IMR-90 (cell line): Measurements from ENCODE around the gene POLR2M. TPM values are rescaled to one million over a fixed set of nuclear protein-coding genes. Genes with fewer than 3 reads are reported as not detected.

ENCODE experiments used
- ATAC-seq: fragments of 200-7000 bp; cut with Tn5 transposase; 2 replicates; pipeline ENCODE4 v1.9.1; 2020; ENCODE audit warnings: low read depth, mild to moderate bottlenecking, moderate library complexity
- BruUV-seq: library from RNA; stranded (reverse); fragments of 400-500 nt; replicated peaks from 2 replicates; lab custom pipeline; 2021; lab: Mats Ljungman, UMichigan
- CTCF ChIA-PET: fragments of 300-600 bp; formaldehyde crosslinking; extraction: SDS; loops from one replicate; lab custom pipeline; 2021; ENCODE audit warnings: antibody characterized with exemption; lab: Yijun Ruan, JAX
- POLR2A ChIA-PET: fragments of 300-600 bp; sonication (Branson Sonifier 250); formaldehyde crosslinking; loops from one replicate; lab custom pipeline; 2022; ENCODE audit warnings: antibody characterized with exemption; ENCODE audit not compliant: unreplicated experiment; lab: Charles Lee
- DNase-seq: peaks from one replicate; pipeline ENCODE4 v3.0.0; 2013
- H2AFZ ChIP-seq: replicated peaks from 2 replicates; pipeline ENCODE3; 2013; ENCODE audit warnings: low read length, mild to moderate bottlenecking; ENCODE audit not compliant: poor library complexity
- H2AK5ac ChIP-seq: 2 replicates; pipeline ENCODE4 v1.6.1; 2013; ENCODE audit warnings: low read depth, low read length, inconsistent platforms
- H2AK9ac ChIP-seq: replicated peaks from 2 replicates; pipeline ENCODE3; 2013; ENCODE audit warnings: mild to moderate bottlenecking, low read depth, low read length, moderate library complexity; ENCODE audit not compliant: poor library complexity
- H2BK120ac ChIP-seq: 2 replicates; pipeline ENCODE4 v1.6.1; 2013; ENCODE audit warnings: low read depth, low read length, inconsistent platforms
- H2BK15ac ChIP-seq: 3 replicates; pipeline ENCODE4 v1.6.1; 2013; ENCODE audit warnings: low read depth, low read length, inconsistent platforms
- H2BK20ac ChIP-seq: 2 replicates; pipeline ENCODE4 v1.6.1; 2013; ENCODE audit warnings: low read depth, mild to moderate bottlenecking, inconsistent platforms, low read length, moderate library complexity
- H2BK5ac ChIP-seq: 2 replicates; pipeline ENCODE4 v1.6.1; 2013; ENCODE audit warnings: mild to moderate bottlenecking, low read depth, low read length, inconsistent platforms; ENCODE audit not compliant: poor library complexity, severe bottlenecking
- H3K14ac ChIP-seq: replicated peaks from 2 replicates; pipeline ENCODE4 v1.6.1; 2013; ENCODE audit warnings: low read depth, low read length, inconsistent platforms
- H3K18ac ChIP-seq: 2 replicates; pipeline ENCODE4 v1.6.1; 2013; ENCODE audit warnings: low read depth, low read length, control low read depth
- H3K23ac ChIP-seq: 2 replicates; pipeline ENCODE4 v1.6.1; 2013; ENCODE audit warnings: low read depth, low read length, inconsistent platforms
- H3K27ac ChIP-seq: 2 replicates; pipeline ENCODE4 v1.5.1; 2013; ENCODE audit warnings: mild to moderate bottlenecking, control low read depth, low read length; ENCODE audit not compliant: insufficient read depth
- H3K27me3 ChIP-seq: 2 replicates; pipeline ENCODE4 v1.6.1; 2013; ENCODE audit warnings: low read length; ENCODE audit not compliant: control insufficient read depth, insufficient read depth
- H3K36me3 ChIP-seq: 2 replicates; pipeline ENCODE4 v1.6.1; 2013; ENCODE audit warnings: low read length, mixed read lengths; ENCODE audit not compliant: control insufficient read depth, insufficient read depth
- H3K4ac ChIP-seq: 2 replicates; pipeline ENCODE4 v1.6.1; 2013; ENCODE audit warnings: low read depth, low read length, inconsistent platforms
- H3K4me1 ChIP-seq: 2 replicates; pipeline ENCODE4 v1.6.1; 2013; ENCODE audit warnings: low read length, mixed read lengths; ENCODE audit not compliant: control insufficient read depth, insufficient read depth
- H3K4me2 ChIP-seq: 2 replicates; pipeline ENCODE4 v1.6.1; 2013; ENCODE audit warnings: low read depth, mild to moderate bottlenecking, control low read depth, low read length, moderate library complexity
- H3K4me3 ChIP-seq: 2 replicates; pipeline ENCODE4 v1.5.1; 2013; ENCODE audit warnings: low read depth, mild to moderate bottlenecking, control low read depth, low read length, moderate library complexity; ENCODE audit not compliant: insufficient read depth
- H3K56ac ChIP-seq: 2 replicates; pipeline ENCODE4 v1.6.1; 2013; ENCODE audit warnings: low read length, inconsistent platforms; ENCODE audit not compliant: insufficient read depth; ENCODE audit errors: extremely low read depth
- H3K79me1 ChIP-seq, 2 experiments: 2 replicates each; pipeline ENCODE4 v1.6.1; 2013; ENCODE audit warnings: low read length in 2 of 2, inconsistent platforms in 1 of 2, low read depth in 1 of 2
- H3K9ac ChIP-seq: 2 replicates; pipeline ENCODE4 v1.6.1; 2013; ENCODE audit warnings: low read depth, low read length, control low read depth
- H3K9me1 ChIP-seq: 2 replicates; pipeline ENCODE4 v1.6.1; 2013; ENCODE audit warnings: low read length, inconsistent platforms; ENCODE audit not compliant: insufficient read depth
- H3K9me3 ChIP-seq: 2 replicates; pipeline ENCODE4 v1.6.1; 2013; ENCODE audit warnings: low read length; ENCODE audit not compliant: control insufficient read depth, insufficient read depth
- H4K20me1 ChIP-seq: 2 replicates; pipeline ENCODE4 v1.6.1; 2013; ENCODE audit warnings: low read length, inconsistent platforms; ENCODE audit not compliant: insufficient read depth
- H4K5ac ChIP-seq: 2 replicates; pipeline ENCODE4 v1.6.1; 2013; ENCODE audit warnings: mild to moderate bottlenecking, low read depth, low read length, control low read depth
- H4K8ac ChIP-seq, 2 experiments: 2 replicates each; pipeline ENCODE4 v1.6.1; 2013; ENCODE audit warnings: low read depth in 2 of 2, low read length in 2 of 2, control low read depth in 1 of 2, inconsistent platforms in 1 of 2
- H4K91ac ChIP-seq: 2 replicates; pipeline ENCODE4 v1.6.1; 2013; ENCODE audit warnings: low read depth, low read length, inconsistent platforms; ENCODE audit not compliant: insufficient read depth
- BHLHE40 ChIP-seq: fragments of 150-350 bp; IDR thresholded peaks from 2 replicates; pipeline ENCODE4 v1.6.1; 2016; ENCODE audit warnings: mild to moderate bottlenecking, low read depth, low read length
- CEBPB ChIP-seq: IDR thresholded peaks from 2 replicates; pipeline ENCODE4 v1.6.1; 2012; ENCODE audit warnings: low read depth, low read length, improper control_type of control experiment
- CHD1 ChIP-seq: IDR thresholded peaks from 2 replicates; pipeline ENCODE4 v1.6.1; 2012; ENCODE audit warnings: low read depth, low read length, improper control_type of control experiment
- FOS ChIP-seq: fragments of 150-350 bp; IDR thresholded peaks from 2 replicates; pipeline ENCODE4 v1.6.1; 2016; ENCODE audit warnings: low read depth, low read length
- MAFK ChIP-seq: IDR thresholded peaks from 2 replicates; pipeline ENCODE4 v1.6.1; 2012; ENCODE audit warnings: low read depth, low read length, improper control_type of control experiment
- NFE2L2 ChIP-seq: fragments of 150-350 bp; IDR thresholded peaks from 2 replicates; pipeline ENCODE4 v1.6.1; 2016; ENCODE audit warnings: low read depth, mild to moderate bottlenecking, low read length
- POLR2A ChIP-seq: IDR thresholded peaks from 2 replicates; pipeline ENCODE4 v1.6.1; 2012; ENCODE audit warnings: mild to moderate bottlenecking, low read depth, low read length
- RAD21 ChIP-seq: IDR thresholded peaks from 2 replicates; pipeline ENCODE4 v1.6.1; 2012; ENCODE audit warnings: low read length, improper control_type of control experiment
- RCOR1 ChIP-seq: IDR thresholded peaks from 2 replicates; pipeline ENCODE4 v1.6.1; 2012; ENCODE audit warnings: mild to moderate bottlenecking, low read length, improper control_type of control experiment; ENCODE audit not compliant: insufficient replicate concordance
- SMC3 ChIP-seq: fragments of 150-350 bp; IDR thresholded peaks from 2 replicates; pipeline ENCODE4 v1.6.1; 2016; ENCODE audit warnings: low read depth, mild to moderate bottlenecking, antibody characterized with exemption, low read length, moderate library complexity
- WGBS, 2 experiments: methylation state at CpG; one replicate each; pipeline versions ENCODE4 v1.1.5 to v1.1.7; 2013; ENCODE audit warnings: missing lambda C conversion rate in 2 of 2; ENCODE audit not compliant: insufficient read length in 1 of 2; ENCODE audit errors: extremely low coverage in 2 of 2; 5-methylcytosine and 5-hydroxymethylcytosine counted together
- dilution Hi-C: fragments of 300-500 bp; cut with HindIII; formaldehyde crosslinking; loops from one replicate; pipeline ENCODE4 v1.14.3; 2018; ENCODE audit warnings: low sequenced_read_pairs; ENCODE audit not compliant: unreplicated experiment
- in situ Hi-C: fragments of 300-500 bp; cut with MboI; formaldehyde crosslinking; loops from 3 replicates; pipeline ENCODE4 v1.14.3; 2019; ENCODE audit warnings: low sequenced_read_pairs, inconsistent platforms, mixed read lengths
- intact Hi-C: fragments of 100-400 bp; cut with micrococcal nuclease; formaldehyde crosslinking; loops from 2 replicates; pipeline ENCODE4 v1.10.0; 2022
- polyA plus RNA-seq, 3 experiments: library from polyadenylated mRNA; depleted of rRNA; stranded (reverse); fragments of >200 nt; gene quantifications; 2 replicates each; pipeline ENCODE4 v1.2.3, GENCODE V29; 2012; ENCODE audit warnings: low replicate concordance in 1 of 3
- total RNA-seq: library from RNA; depleted of rRNA; stranded (reverse); fragments of >200 nt; gene quantifications from 2 replicates; pipeline ENCODE4 v1.2.3, GENCODE V29; 2012
- TF ChIP-seq, protein P1 (sequence below): conservative IDR thresholded peaks from 2 replicates; pipeline ENCODE4 v1.5.1; 2012; ENCODE audit warnings: mild to moderate bottlenecking, low read depth, low read length, improper control_type of control experiment
- TF ChIP-seq, protein P2 (sequence below): fragments of 150-350 bp; IDR thresholded peaks from 2 replicates; pipeline ENCODE4 v1.6.1; 2017; ENCODE audit warnings: mild to moderate bottlenecking, antibody characterized with exemption, low read length, low read depth
- TF ChIP-seq, protein P3 (sequence below): fragments of 150-350 bp; IDR thresholded peaks from 2 replicates; pipeline ENCODE4 v1.6.1; 2016; ENCODE audit warnings: low read depth, mild to moderate bottlenecking, low read length, moderate library complexity, borderline replicate concordance

Gene POLR2M
- total and polyA plus RNA-seq, 2 of the 4 experiments (the other 2 are of a cell fraction) = 60.8 to 117 TPM

DNA sequence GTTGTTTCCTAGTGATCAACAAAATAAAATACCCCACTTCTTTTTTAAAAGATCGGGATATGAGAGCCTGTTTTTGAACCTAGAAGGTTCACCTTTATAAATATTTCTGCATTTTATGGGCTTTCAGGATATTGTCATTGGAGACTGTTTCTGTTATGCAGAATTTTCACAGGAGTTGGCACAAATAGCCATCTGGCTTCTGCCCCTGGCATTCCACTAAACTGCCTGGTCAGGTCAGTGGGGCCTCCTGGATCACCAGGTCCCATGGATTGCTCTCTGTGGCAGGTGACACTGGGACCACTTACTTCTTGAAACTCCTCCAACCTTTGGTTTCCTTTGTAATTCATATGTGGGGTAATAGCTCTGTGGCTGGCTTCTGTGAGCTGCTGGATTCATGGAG is 25.5 kb upstream of the POLR2M start:
- Histone ChIP-seq H3K18ac (no peak overlapping the region), H2BK15ac (no peak overlapping the region), H2AFZ (no peak overlapping the region), H4K20me1 (no peaks in the 10 kb centered on the region), H3K79me1 (no peaks in the 10 kb centered on the region), H3K27ac (no peak overlapping the region), H3K14ac (no peak overlapping the region), H3K4me2 (no peak overlapping the region), H2AK9ac (no peak overlapping the region), H4K8ac (no peak overlapping the region), H3K23ac (no peak overlapping the region), H2BK5ac (no peak overlapping the region), H4K91ac (no peak overlapping the region), H2BK120ac (no peak overlapping the region), H3K9ac (no peak overlapping the region), H3K4me3 (no peak overlapping the region), H2BK20ac (no peak overlapping the region), H3K9me1 (no peaks in the 10 kb centered on the region), H3K36me3 (no peaks in the 10 kb centered on the region), H3K4me1 (no peaks in the 10 kb centered on the region), H3K9me3 (no peaks in the 10 kb centered on the region), H2AK5ac (no peak overlapping the region), H3K56ac (no peak overlapping the region), H4K5ac (no peak overlapping the region), H3K4ac (no peak overlapping the region), H3K27me3 (no peaks in the 10 kb centered on the region; the same call in 1 of the 2 replicates)
- in situ Hi-C loops (no loop called here), dilution Hi-C loops (no loop called here), intact Hi-C loops (no loop called here)
- ChIA-PET POLR2A (interaction anchor here (1.0 kb wide), 1 partner anchor 26 kb away, joined by 3 read pairs; the partner anchor contains the start of gene POLR2M), CTCF (interaction anchor here (0.6 kb wide), 1 partner anchor 13 kb away, joined by 3 read pairs; no protein-coding TSS in a partner anchor)
- no TSS peak for BruUV-seq
- DNase-seq = no peak
- TF ChIP-seq RCOR1 (no peak), CEBPB (no peak), RAD21 (no peak), SMC3 (no peak), MAFK (no peak), CHD1 (no peak), NFE2L2 (no peak), POLR2A (no peak), FOS (no peak), BHLHE40 (no peak)
- TF ChIP-seq, protein P1, sequence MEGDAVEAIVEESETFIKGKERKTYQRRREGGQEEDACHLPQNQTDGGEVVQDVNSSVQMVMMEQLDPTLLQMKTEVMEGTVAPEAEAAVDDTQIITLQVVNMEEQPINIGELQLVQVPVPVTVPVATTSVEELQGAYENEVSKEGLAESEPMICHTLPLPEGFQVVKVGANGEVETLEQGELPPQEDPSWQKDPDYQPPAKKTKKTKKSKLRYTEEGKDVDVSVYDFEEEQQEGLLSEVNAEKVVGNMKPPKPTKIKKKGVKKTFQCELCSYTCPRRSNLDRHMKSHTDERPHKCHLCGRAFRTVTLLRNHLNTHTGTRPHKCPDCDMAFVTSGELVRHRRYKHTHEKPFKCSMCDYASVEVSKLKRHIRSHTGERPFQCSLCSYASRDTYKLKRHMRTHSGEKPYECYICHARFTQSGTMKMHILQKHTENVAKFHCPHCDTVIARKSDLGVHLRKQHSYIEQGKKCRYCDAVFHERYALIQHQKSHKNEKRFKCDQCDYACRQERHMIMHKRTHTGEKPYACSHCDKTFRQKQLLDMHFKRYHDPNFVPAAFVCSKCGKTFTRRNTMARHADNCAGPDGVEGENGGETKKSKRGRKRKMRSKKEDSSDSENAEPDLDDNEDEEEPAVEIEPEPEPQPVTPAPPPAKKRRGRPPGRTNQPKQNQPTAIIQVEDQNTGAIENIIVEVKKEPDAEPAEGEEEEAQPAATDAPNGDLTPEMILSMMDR = no peak
- TF ChIP-seq, protein P2, sequence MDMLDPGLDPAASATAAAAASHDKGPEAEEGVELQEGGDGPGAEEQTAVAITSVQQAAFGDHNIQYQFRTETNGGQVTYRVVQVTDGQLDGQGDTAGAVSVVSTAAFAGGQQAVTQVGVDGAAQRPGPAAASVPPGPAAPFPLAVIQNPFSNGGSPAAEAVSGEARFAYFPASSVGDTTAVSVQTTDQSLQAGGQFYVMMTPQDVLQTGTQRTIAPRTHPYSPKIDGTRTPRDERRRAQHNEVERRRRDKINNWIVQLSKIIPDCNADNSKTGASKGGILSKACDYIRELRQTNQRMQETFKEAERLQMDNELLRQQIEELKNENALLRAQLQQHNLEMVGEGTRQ = no peak
- TF ChIP-seq, protein P3, sequence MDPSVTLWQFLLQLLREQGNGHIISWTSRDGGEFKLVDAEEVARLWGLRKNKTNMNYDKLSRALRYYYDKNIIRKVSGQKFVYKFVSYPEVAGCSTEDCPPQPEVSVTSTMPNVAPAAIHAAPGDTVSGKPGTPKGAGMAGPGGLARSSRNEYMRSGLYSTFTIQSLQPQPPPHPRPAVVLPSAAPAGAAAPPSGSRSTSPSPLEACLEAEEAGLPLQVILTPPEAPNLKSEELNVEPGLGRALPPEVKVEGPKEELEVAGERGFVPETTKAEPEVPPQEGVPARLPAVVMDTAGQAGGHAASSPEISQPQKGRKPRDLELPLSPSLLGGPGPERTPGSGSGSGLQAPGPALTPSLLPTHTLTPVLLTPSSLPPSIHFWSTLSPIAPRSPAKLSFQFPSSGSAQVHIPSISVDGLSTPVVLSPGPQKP = no peak
- no CpG with 5 or more reads among the region's 1 CpG for WGBS, 2 experiments
- ATAC-seq = no peak
